ENCODE results near the gene SEPTIN2. TPM values are rescaled to one million over a fixed set of nuclear protein-coding genes. Genes with fewer than 3 reads are reported as not detected.

The SEPTIN2 gene
- total RNA-seq = 100 to 1,000 TPM; 340 to 417 (median 365) TPM

GRCh38 chr2:241315879-241316631 lies at the start of gene SEPTIN2:
Gene SEPTIN2 (plus strand): TSS chr2:241315925. CDS start chr2:241324233, 8,308 bp downstream.
- DNase-seq = peak; percentile 73 to 79
- Histone ChIP-seq H3K4me3 (replicated peaks in 1 of 3) (peak within 1 kb of the TSS; percentile 66 to 98 (median 96)), H3K4me1 (peaks cover 35 to 55% of the 10 kb centered on the region in 2 donors), H3K9me3 (no peaks in the 10 kb centered on the region), H3K36me3 (no peaks in the 10 kb centered on the region), H3K27ac (peak within 1 kb of the TSS; percentile 99 to 100 (median 99)), H3K27me3 (no peaks in the 10 kb centered on the region)
- 1% methylated on average over 27 to 28 of the region's 75 CpGs for WGBS, 2 donors
- TF ChIP-seq POLR2A (IDR thresholded peaks at IDR 0.05) (peak; percentile 19 to 74), CTCF (IDR thresholded peaks at IDR 0.05) (no peak)
- intact Hi-C loops (cut with DNase I) = loop anchor here (5.0 kb wide), 2 partner anchors 36 to 44 kb away; no protein-coding TSS in a partner anchor

DNA sequence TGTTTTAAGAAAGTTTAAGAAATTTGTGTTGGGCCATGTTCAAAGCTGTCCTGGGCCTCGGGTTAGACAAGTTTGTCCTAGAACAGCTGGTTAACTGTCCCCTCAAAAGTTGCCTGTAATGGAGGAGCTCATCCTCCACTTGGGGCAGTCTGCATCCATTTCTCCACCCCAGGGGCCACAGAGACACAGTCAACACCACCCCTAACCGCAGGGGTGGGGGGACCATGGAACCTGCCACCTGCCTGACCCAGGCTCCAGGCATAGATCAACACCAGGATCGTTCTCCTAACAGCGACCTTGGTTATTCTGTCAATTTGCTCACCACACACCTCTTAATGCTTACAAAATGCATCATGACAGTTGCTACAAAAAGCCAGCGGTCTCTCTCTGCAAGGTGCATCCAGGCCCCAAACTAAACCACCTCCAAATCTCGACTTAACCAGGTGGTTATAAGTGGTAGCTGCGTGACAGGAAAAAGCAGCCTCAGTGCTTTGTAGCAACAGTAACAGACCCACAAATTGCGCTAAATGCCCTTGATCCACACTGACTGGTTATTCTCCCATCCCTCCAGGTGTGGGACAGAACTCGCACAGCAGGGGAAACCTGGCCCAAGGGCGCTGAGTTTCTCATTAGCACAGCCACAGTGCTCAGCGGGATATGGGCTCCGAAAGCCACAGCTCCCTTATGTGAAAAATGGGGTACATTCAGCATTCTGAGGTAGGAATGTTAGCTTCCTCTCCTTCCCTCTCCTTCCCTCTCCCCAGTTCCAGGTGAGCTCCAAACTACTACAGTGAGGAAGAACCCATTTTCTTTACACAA lies 48.3 kb upstream of the SEPTIN2 start:
- peaks cover 40 to 43% of the 10 kb centered on the region in 2 donors for H3K36me3 ChIP-seq
- intact Hi-C loops (cut with DNase I) = no loop called here

DNA sequence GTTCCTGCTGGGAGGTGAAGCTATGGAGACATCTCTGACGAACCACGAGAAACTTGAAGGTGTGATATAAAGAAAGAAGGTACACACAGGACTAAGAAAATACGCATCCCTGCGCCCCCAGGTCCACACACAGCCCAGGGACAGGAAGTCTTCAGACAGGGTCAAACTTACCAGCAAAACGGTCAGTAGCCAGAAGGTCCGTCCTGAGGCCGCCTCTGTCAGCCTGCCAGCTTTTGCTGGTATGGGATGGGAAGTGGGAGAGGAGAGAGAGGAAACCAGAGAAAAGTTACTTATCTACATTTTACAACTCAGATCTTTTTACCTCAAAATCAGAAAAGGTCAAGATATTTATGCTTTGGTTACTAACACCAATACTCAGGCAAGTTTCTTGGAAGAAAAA lies 47.4 kb upstream of the SEPTIN2 start:
- TF ChIP-seq POLR2A (IDR thresholded peaks at IDR 0.05) = no peak
- no peak for TF ChIP-seq CTCF (IDR thresholded peaks at IDR 0.05)
- Histone ChIP-seq H3K27me3 (no peaks in the 10 kb centered on the region), H3K9me3 (no peaks in the 10 kb centered on the region), H3K36me3 (peaks cover 31 to 34% of the 10 kb centered on the region in 2 donors), H3K27ac (no peak overlapping the region), H3K4me3 (replicated peaks in 1 of 3) (no peak overlapping the region), H3K4me1 (peaks cover 18 to 22% of the 10 kb centered on the region in 2 donors)
- 77 to 78% methylated on average over 7 of the region's 7 CpGs for WGBS, 2 donors
- intact Hi-C loops (cut with DNase I) = no loop called here
- no peak for DNase-seq

More for the DNA sequence above, 48.3 kb upstream of the SEPTIN2 start:
- Histone ChIP-seq H3K4me1 (peaks cover 17 to 18% of the 10 kb centered on the region in 2 donors), H3K27me3 (no peaks in the 10 kb centered on the region), H3K4me3 (replicated peaks in 1 of 3) (no peak overlapping the region), H3K27ac (no peak overlapping the region), H3K9me3 (no peaks in the 10 kb centered on the region)
- TF ChIP-seq CTCF (IDR thresholded peaks at IDR 0.05) (no peak), POLR2A (IDR thresholded peaks at IDR 0.05) (no peak)
- no peak for DNase-seq
- 85 to 92% methylated on average over 12 of the region's 12 CpGs for WGBS, 2 donors

- peaks cover 27 to 29% of the 10 kb centered on the region in 2 donors for H3K36me3 ChIP-seq
Observed at GRCh38 chr2:241268716-241269445, 46.8 kb upstream of the SEPTIN2 start.

More at GRCh38 chr2:241268716-241269445, 46.8 kb upstream of the SEPTIN2 start:
- 89 to 91% methylated on average over 14 of the region's 14 CpGs for WGBS, 2 donors
- intact Hi-C loops (cut with DNase I) = no loop called here
- TF ChIP-seq POLR2A (IDR thresholded peaks at IDR 0.05) (no peak), CTCF (IDR thresholded peaks at IDR 0.05) (no peak)
- Histone ChIP-seq H3K27me3 (no peaks in the 10 kb centered on the region), H3K4me3 (replicated peaks in 1 of 3) (no peak overlapping the region), H3K4me1 (peaks cover 18 to 23% of the 10 kb centered on the region in 2 donors), H3K27ac (no peak overlapping the region), H3K9me3 (no peaks in the 10 kb centered on the region)
- no peak for DNase-seq

All from thyroid gland (tissue), 4 donors.